Sigmoid colon (tissue), 7 donors: ENCODE measurements around the gene DDR2. TPM values are rescaled to one million over a fixed set of nuclear protein-coding genes. Genes with fewer than 3 reads are reported as not detected.

Source experiments
- DNase-seq: peaks from one replicate; pipeline ENCODE4 v3.0.0-alpha.2; 2019
- H3K27ac ChIP-seq, 4 donors: fragments of 200-600 bp; sonication (generic); one replicate each; pipeline ENCODE4 v1.5.1; 2016 to 2019; ENCODE audit warnings: mild to moderate bottlenecking in 1 of 4
- H3K27me3 ChIP-seq, 3 donors: fragments of 200-600 bp; sonication (generic); one replicate each; pipeline ENCODE4 v1.5.1; 2019; ENCODE audit warnings: mild to moderate bottlenecking in 1 of 3
- H3K36me3 ChIP-seq, 4 donors: fragments of 200-600 bp; sonication (generic); one replicate each; pipeline ENCODE4 v1.5.1; 2016 to 2019
- H3K4me1 ChIP-seq, 4 donors: fragments of 200-600 bp; sonication (generic); one replicate each; pipeline ENCODE4 v1.5.1; 2017 to 2019
- H3K4me3 ChIP-seq, 4 donors: fragments of 200-600 bp; sonication (generic); one replicate each; pipeline ENCODE4 v1.5.1; 2017 to 2019; ENCODE audit warnings: mild to moderate bottlenecking in 2 of 4, moderate library complexity in 1 of 4
- H3K9me3 ChIP-seq, 4 donors: fragments of 200-600 bp in 3 of 4; sonication (generic) in 3 of 4; one replicate each; pipeline versions ENCODE4 v1.5.1 to v1.6.1; 2013 to 2019
- CTCF ChIP-seq, 4 experiments: fragments of 450-650 bp in 3 of 4; fragments of 200-600 bp in 1 of 4; IDR thresholded peaks; one replicate each; pipeline ENCODE4 v1.5.1; 2016 to 2019; ENCODE audit warnings: antibody characterized with exemption in 4 of 4, mild to moderate bottlenecking in 3 of 4, moderate library complexity in 2 of 4
- EP300 ChIP-seq, 4 donors: sonication (generic); formaldehyde crosslinking; IDR thresholded peaks; one replicate each; pipeline ENCODE4 v1.6.1; 2017; ENCODE audit warnings: antibody characterized with exemption in 4 of 4
- POLR2A ChIP-seq, 2 donors: fragments of 450-650 bp; IDR thresholded peaks; one replicate each; pipeline ENCODE4 v1.6.1; 2016; ENCODE audit warnings: antibody characterized with exemption in 2 of 2, mild to moderate bottlenecking in 2 of 2, moderate library complexity in 2 of 2
- POLR2AphosphoS5 ChIP-seq, 4 donors: sonication (generic); formaldehyde crosslinking; IDR thresholded peaks; one replicate each; pipeline ENCODE4 v1.6.1; 2017; ENCODE audit warnings: antibody characterized with exemption in 4 of 4
- WGBS, 2 donors: extraction: QIAGEN DNeasy Blood & Tissue Kit; methylation state at CpG; one replicate each; pipeline ENCODE4 v1.1.7; 2013; 5-methylcytosine and 5-hydroxymethylcytosine counted together
- intact Hi-C: fragments of 100-400 bp; cut with DNase I; formaldehyde crosslinking; loops from one replicate; pipeline ENCODE4 v1.15.1; 2023
- polyA plus RNA-seq, 3 donors: library from polyadenylated mRNA; stranded (reverse); fragments of 200-250 nt; gene quantifications; one replicate each; pipeline ENCODE4 v1.2.3, GENCODE V29; 2013
- total RNA-seq, 4 donors: library from RNA; depleted of rRNA; stranded (reverse); fragments of >200 nt; gene quantifications; one replicate each; pipeline ENCODE4 v1.1.0, GENCODE V29; 2016
- donor health status: healthy with polysubstance abuse.
- donor health status: Bipolar disorder and iron deficiency.
- donor health status: healthy.

Gene DDR2
- total and polyA plus RNA-seq, 7 donors = 3.5 to 236 (median 150) TPM

DNA sequence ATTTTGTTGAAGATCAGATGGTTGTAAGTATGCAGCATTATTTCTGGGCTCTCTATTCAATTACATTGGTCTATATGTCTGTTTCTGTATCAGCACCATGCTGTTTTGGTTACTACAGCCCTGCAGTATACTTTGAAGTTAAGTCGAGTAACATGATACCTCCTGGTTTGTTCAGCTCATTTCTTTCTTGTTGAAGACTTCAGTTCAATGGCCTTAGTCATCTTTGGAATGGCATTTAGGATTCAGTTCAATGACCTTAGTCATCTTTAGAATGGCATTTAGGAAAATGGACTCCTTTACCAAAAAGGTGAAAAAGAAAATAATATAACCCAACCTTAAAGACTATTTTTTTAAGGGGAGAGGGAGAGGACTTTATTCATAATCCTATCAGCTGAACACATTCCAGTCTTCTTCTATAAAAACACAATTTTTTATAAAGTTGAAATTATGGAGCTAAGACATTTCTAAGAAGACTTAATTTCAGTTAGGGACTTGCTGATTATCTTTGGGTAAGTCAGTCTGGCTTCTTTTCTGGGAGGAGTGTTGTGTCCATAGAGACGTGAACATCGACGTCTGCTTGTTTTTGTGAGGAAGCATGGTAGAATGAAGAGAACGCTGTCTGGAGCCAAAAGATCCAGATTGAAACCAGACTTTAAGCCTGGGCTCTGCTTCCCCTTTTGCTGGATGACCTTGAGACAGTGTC is 48.3 kb downstream of the DDR2 start:
- intact Hi-C loops = loop anchor here (10.0 kb wide), 1 partner anchor 116 kb away; the partner anchor contains the start of gene UAP1
- Histone ChIP-seq H3K4me3 (no peak overlapping the region), H3K4me1 (peaks cover 0 to 81% (median 68%) of the 10 kb centered on the region in 4 donors), H3K36me3 (no peaks in the 10 kb centered on the region), H3K9me3 (no peaks in the 10 kb centered on the region), H3K27me3 (no peaks in the 10 kb centered on the region), H3K27ac (peak overlapping the region; percentile 61 to 85 (median 78))
- DNase-seq = no peak
- TF ChIP-seq POLR2AphosphoS5 (IDR thresholded peaks at IDR 0.05) (peak; percentile 5 to 56 (median 52)), CTCF (IDR thresholded peaks at IDR 0.05) (no peak), EP300 (IDR thresholded peaks at IDR 0.05) (peak in 2 of 4 donors; percentile 14 to 63)
- WGBS, 2 donors = 86 to 90% methylated on average over 5 of the region's 5 CpGs

DNA sequence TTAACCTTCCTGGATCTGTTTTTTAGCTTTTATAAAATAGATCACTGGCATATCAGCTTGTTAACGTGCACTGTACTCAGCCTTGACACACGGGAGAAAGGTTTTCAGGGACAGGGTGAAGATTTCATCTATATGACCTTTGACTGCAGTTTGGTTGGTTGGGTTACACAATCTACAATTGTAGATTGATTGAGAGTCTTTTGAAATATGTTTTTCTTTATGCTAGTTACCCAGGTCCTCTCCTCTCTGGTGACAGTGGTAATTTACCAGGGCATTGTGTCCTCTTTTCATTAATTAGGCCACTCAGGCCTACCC is 48.8 kb downstream of the DDR2 start:
- Histone ChIP-seq H3K36me3 (no peaks in the 10 kb centered on the region), H3K27ac (peak overlapping the region; percentile 61 to 85 (median 78)), H3K4me3 (no peak overlapping the region), H3K9me3 (no peaks in the 10 kb centered on the region), H3K4me1 (peaks cover 0 to 81% (median 69%) of the 10 kb centered on the region in 4 donors), H3K27me3 (no peaks in the 10 kb centered on the region)
- intact Hi-C loops = loop anchor here (10.0 kb wide), 1 partner anchor 116 kb away; the partner anchor contains the start of gene UAP1
- TF ChIP-seq EP300 (IDR thresholded peaks at IDR 0.05) = no peak
- TF ChIP-seq POLR2AphosphoS5 (IDR thresholded peaks at IDR 0.05) = peak in 1 of 4 donors; percentile 1
- WGBS, 2 donors = 75 to 83% methylated on average over 2 of the region's 2 CpGs
- no peak for DNase-seq

- intact Hi-C loops = loop anchor here (10.0 kb wide), 1 partner anchor 117 kb away; the partner anchor contains the start of gene UAP1
- DNase-seq = peak; percentile 71
Observed at GRCh38 chr1:162682013-162682419, 49.8 kb downstream of the DDR2 start.

GRCh38 chr1:162687870-162688269 is 55.6 kb downstream of the DDR2 start:
- H3K4me3 ChIP-seq = no peak overlapping the region
- no peaks in the 10 kb centered on the region for H3K36me3 ChIP-seq
- WGBS, 2 donors = 83 to 84% methylated on average over 6 of the region's 6 CpGs
- DNase-seq = peak; percentile 62
- no peaks in the 10 kb centered on the region for H3K9me3 ChIP-seq
- no peaks in the 10 kb centered on the region for H3K27me3 ChIP-seq
- TF ChIP-seq EP300 (IDR thresholded peaks at IDR 0.05) (peak in 3 of 4 donors; percentile 2 to 31 (median 18)), POLR2A (IDR thresholded peaks at IDR 0.05) (no peak), POLR2AphosphoS5 (IDR thresholded peaks at IDR 0.05) (peak in 2 of 4 donors; percentile 33 to 41)
- H3K27ac ChIP-seq = peak overlapping the region; percentile 78 to 90 (median 88)
- peaks cover 3 to 87% (median 76%) of the 10 kb centered on the region in 4 donors for H3K4me1 ChIP-seq
- intact Hi-C loops = loop anchor here (5.0 to 10.0 kb wide), 2 partner anchors 56 to 123 kb away; partner anchors contain the start of genes DDR2 and UAP1

More at GRCh38 chr1:162682013-162682419, 49.8 kb downstream of the DDR2 start:
- Histone ChIP-seq H3K4me1 (peaks cover 0 to 81% (median 68%) of the 10 kb centered on the region in 4 donors), H3K4me3 (no peak overlapping the region), H3K27me3 (no peaks in the 10 kb centered on the region), H3K9me3 (no peaks in the 10 kb centered on the region), H3K36me3 (no peaks in the 10 kb centered on the region), H3K27ac (peak overlapping the region; percentile 61 to 85 (median 78))
- no peak for TF ChIP-seq POLR2AphosphoS5 (IDR thresholded peaks at IDR 0.05)
- no peak for TF ChIP-seq POLR2A (IDR thresholded peaks at IDR 0.05)
- TF ChIP-seq EP300 (IDR thresholded peaks at IDR 0.05) = no peak
- no peak for TF ChIP-seq CTCF (IDR thresholded peaks at IDR 0.05)
- 10 to 55% methylated on average over 1 of the region's 1 CpG for WGBS, 2 donors

GRCh38 chr1:162688521-162688920 is 56.3 kb downstream of the DDR2 start:
- no peaks in the 10 kb centered on the region for H3K36me3 ChIP-seq
- peak; percentile 94 for DNase-seq
- TF ChIP-seq CTCF (IDR thresholded peaks at IDR 0.05) (no peak), POLR2AphosphoS5 (IDR thresholded peaks at IDR 0.05) (peak; percentile 87 to 95 (median 94)), EP300 (IDR thresholded peaks at IDR 0.05) (peak; percentile 93 to 99 (median 97))
- no peaks in the 10 kb centered on the region for H3K9me3 ChIP-seq
- no peak overlapping the region for H3K4me3 ChIP-seq
- H3K4me1 ChIP-seq = peaks cover 3 to 94% (median 83%) of the 10 kb centered on the region in 4 donors
- no peaks in the 10 kb centered on the region for H3K27me3 ChIP-seq
- intact Hi-C loops = loop anchor here (5.0 to 10.0 kb wide), 2 partner anchors 56 to 124 kb away; partner anchors contain the start of genes DDR2 and UAP1
- 80 to 85% methylated on average over 4 of the region's 4 CpGs for WGBS, 2 donors
- peak overlapping the region; percentile 78 to 90 (median 88) for H3K27ac ChIP-seq
